T-helper 17 cell (primary cell): ENCODE results near the gene C1orf21. TPM values are rescaled to one million over a fixed set of nuclear protein-coding genes. Genes with fewer than 3 reads are reported as not detected.

Source experiments
- ATAC-seq: fragments of 150-1000 bp; cut with Tn5 transposase; 2 replicates; pipeline ENCODE4 v1.10.0; 2021; ENCODE audit warnings: mild to moderate bottlenecking, moderate library complexity
- DNase-seq, 3 donors: peaks; one replicate each; pipeline versions ENCODE4 v3.0.0 to v3.0.0-alpha.2; 2020 to 2021
- H3K9me3 ChIP-seq: one replicate; pipeline ENCODE4 v1.7.0; 2013; ENCODE audit warnings: low read length, mild to moderate bottlenecking; ENCODE audit not compliant: control insufficient read depth, poor library complexity, severe bottlenecking
- H3K27ac Mint-ChIP-seq: one replicate; pipeline ENCODE4 v1.8.0; 2022; ENCODE audit warnings: mild to moderate bottlenecking, moderate library complexity, mixed read lengths
- H3K27me3 Mint-ChIP-seq: one replicate; pipeline ENCODE4 v1.8.0; 2022; ENCODE audit warnings: mixed read lengths
- H3K36me3 Mint-ChIP-seq: one replicate; pipeline ENCODE4 v1.8.0; 2022; ENCODE audit warnings: low read depth, mixed read lengths
- H3K4me1 Mint-ChIP-seq: one replicate; pipeline ENCODE4 v1.8.0; 2022; ENCODE audit warnings: mild to moderate bottlenecking, mixed read lengths
- H3K4me3 Mint-ChIP-seq: one replicate; pipeline ENCODE4 v1.8.0; 2022; ENCODE audit warnings: mild to moderate bottlenecking, moderate library complexity, mixed read lengths
- total RNA-seq, 4 donors: library from RNA in 2 of 4; stranded (reverse) in 2 of 4; gene quantifications; one replicate each; pipeline ENCODE4 v1.2.3 and lab custom pipeline; 2022 to 2026

Gene C1orf21
- total RNA-seq, 2 donors from 2014 or later, result 0.78 to 1.1 TPM

DNA sequence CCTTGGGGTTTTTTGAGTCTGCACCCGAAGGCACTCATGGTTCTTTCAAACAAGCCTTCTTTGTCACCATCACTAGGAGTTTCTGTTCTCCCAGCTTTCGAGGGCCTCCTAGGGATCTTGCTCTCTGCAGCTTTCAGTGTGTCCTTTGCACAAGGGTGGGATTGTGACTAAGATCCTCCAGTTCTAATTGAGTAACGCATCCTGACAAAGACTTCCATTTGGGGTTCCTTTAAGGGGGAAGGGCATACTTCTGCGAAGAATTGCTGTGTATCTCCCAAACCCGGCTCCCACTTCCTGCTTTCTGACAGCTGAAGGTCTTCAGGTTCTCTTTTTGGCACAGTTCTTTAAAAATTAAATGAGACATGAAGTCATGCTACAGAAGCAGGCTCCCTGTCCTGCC lies 228.5 kb downstream of the C1orf21 start:
- no peaks in the 10 kb centered on the region for H3K9me3 ChIP-seq
- ATAC-seq (no peak), DNase-seq (no peak)
- Mint-ChIP-seq H3K4me3 (no peak overlapping the region), H3K36me3 (no peaks in the 10 kb centered on the region), H3K27ac (no peak overlapping the region), H3K4me1 (peaks cover 4% of the 10 kb centered on the region), H3K27me3 (peaks cover 27% of the 10 kb centered on the region)

DNA sequence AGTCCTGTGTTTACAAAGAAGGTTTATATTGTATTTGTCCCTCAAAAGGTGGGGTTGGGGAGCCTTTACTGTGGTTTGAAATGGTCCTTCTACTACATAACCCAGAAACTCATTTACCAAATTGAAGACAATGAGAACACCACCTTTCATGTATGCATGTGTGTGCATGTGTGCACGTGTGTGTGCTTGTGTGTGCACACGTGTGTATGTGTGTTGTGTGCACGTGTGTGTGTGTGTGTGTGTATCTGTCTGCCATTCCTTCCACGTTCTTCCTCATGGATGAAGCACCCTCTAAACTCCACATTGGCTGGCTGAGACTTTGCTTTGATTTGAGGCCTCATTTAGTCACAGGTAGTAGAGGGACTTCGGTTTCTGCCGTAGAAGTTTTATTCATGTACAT lies 229.7 kb downstream of the C1orf21 start:
- H3K27ac Mint-ChIP-seq, result no peak overlapping the region
- no peaks in the 10 kb centered on the region for H3K36me3 Mint-ChIP-seq
- no peak for DNase-seq
- H3K27me3 Mint-ChIP-seq, result peaks cover 20% of the 10 kb centered on the region
- no peak for ATAC-seq
- H3K4me1 Mint-ChIP-seq, result peaks cover 2% of the 10 kb centered on the region
- H3K9me3 ChIP-seq, result no peaks in the 10 kb centered on the region
- no peak overlapping the region for H3K4me3 Mint-ChIP-seq

DNA sequence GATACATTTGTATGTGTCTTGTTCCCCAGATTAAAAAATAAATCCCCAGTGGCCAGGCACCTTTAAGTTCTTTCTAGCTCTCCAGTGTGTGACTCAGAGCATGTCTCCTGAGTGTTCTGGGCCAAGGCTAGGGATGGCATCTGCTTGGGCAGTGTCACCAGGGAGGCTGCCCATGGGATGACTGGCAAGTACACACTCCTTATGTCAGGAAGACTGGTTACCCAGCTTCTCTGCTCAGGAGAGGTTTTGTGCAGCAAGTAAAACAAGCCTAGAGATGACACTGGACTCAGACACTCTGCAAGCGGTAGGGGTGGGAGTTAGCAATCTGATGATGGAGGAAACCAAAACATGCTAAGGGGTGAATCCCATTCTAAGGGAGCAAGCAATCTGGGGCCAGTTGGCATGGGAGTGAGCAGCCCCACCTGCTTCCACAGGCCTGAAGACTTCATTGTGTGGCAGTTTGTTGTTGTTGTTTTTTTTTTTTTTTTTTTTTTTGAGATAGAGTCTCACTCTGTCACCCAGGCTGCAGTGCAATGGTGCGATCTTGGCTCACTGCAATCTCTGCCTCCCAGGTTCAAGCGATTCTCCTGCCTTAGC lies 230.7 kb downstream of the C1orf21 start:
- Mint-ChIP-seq H3K4me3 (no peak overlapping the region), H3K36me3 (no peaks in the 10 kb centered on the region), H3K4me1 (no peaks in the 10 kb centered on the region), H3K27me3 (peaks cover 20% of the 10 kb centered on the region), H3K27ac (no peak overlapping the region)
- no peaks in the 10 kb centered on the region for H3K9me3 ChIP-seq
- DNase-seq (no peak), ATAC-seq (no peak)

DNA sequence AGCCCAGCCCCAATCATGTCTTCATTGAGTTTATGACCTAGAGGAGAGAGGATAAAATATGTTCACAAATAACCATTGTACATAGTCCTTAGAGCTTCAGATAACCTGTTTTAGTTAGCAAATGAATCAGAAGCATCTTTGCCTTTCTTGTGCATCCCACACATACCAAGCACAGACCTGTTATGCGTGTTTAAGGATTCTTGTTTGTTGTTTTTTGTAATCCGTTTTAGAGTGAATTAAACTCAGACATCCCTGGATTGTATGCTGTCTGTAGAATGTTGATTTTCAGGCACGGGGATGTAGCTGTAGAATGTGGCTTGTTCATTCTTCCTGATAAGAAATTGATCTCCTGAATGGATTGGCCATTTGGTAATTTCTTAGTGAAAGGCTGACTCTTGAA lies 232.0 kb downstream of the C1orf21 start:
- H3K27me3 Mint-ChIP-seq, result peaks cover 29% of the 10 kb centered on the region
- DNase-seq, result no peak
- no peaks in the 10 kb centered on the region for H3K4me1 Mint-ChIP-seq
- no peak overlapping the region for H3K27ac Mint-ChIP-seq
- no peaks in the 10 kb centered on the region for H3K36me3 Mint-ChIP-seq
- no peak overlapping the region for H3K4me3 Mint-ChIP-seq
- no peaks in the 10 kb centered on the region for H3K9me3 ChIP-seq
- ATAC-seq, result no peak

DNA sequence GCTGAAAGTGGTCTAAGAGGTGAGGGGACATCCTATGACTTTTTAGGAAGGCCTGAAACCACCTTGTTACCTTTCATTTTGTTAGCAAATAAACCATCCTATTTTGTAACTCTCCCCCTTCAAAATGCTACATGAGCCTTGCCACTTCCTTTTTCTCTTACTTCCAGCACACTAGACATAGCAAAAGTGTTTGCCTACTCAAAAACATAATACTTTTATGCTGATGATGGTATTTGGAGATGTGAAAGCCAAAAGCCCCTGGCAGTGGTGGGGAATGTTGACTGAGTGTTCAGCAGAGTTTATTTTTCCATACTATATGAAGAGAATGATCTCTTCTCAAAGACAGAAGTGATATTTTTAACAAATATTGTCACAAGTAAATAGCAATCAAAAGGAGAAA lies 233.6 kb downstream of the C1orf21 start:
- DNase-seq (no peak), ATAC-seq (no peak)
- peaks cover 36% of the 10 kb centered on the region for H3K27me3 Mint-ChIP-seq
- no peaks in the 10 kb centered on the region for H3K9me3 ChIP-seq
- no peaks in the 10 kb centered on the region for H3K4me1 Mint-ChIP-seq
- no peak overlapping the region for H3K27ac Mint-ChIP-seq
- H3K36me3 Mint-ChIP-seq, result no peaks in the 10 kb centered on the region
- no peak overlapping the region for H3K4me3 Mint-ChIP-seq

DNA sequence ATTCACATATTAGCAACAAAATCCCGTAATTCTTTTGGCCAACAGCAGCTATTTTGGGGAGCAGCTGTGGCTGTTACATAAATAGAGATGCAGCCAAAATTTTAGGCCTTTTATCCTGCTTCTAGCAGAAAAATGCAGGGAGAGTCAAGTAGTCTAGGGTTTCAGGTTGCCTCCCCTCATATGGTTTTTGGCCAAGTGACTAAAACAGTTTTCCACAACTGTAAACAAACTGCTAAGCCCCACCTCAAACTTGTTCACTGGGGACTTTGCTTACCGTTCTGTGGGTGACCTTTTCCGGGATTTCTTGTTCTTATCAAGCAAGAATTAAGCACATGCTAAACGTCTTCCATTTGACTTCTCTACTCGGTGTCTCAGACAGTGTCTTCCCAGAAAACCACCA lies 234.4 kb downstream of the C1orf21 start:
- H3K36me3 Mint-ChIP-seq, result no peaks in the 10 kb centered on the region
- no peak overlapping the region for H3K27ac Mint-ChIP-seq
- peaks cover 44% of the 10 kb centered on the region for H3K27me3 Mint-ChIP-seq
- DNase-seq (no peak), ATAC-seq (no peak)
- no peaks in the 10 kb centered on the region for H3K4me1 Mint-ChIP-seq
- no peak overlapping the region for H3K4me3 Mint-ChIP-seq
- H3K9me3 ChIP-seq, result no peaks in the 10 kb centered on the region

DNA sequence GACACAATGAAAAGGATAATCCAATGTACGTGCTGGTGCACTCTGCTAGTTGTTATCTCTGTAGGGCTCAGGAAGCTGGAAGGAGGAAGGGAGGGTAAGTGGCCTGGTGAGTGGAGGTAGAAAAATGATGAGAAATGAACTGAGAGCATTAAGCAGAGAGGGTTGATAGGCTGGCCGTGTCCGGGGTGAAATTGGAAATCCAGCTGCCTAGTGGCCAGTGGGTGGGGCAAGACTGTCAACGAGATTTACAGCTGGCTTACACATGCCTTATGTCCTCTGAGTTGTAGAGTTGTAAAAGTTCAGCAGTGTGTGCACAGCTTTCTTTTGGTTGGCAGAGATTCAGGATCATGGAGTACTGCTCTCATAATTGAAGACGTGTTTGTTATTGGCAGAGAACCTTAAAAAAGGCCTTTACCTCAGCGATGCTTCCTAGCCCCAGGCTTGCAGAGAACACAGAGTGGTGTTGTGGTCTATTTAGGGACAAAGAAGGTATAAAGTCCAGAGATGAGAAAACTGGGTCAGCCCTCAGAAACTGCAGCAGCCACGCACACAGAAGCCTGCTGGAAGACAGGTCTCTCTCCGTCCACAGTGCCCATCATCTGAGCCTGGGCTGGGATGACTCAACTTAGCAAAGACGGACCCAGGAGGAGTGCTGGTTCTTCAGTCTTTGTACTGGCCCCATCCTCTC lies 235.5 kb downstream of the C1orf21 start:
- no peak overlapping the region for H3K27ac Mint-ChIP-seq
- no peaks in the 10 kb centered on the region for H3K36me3 Mint-ChIP-seq
- H3K9me3 ChIP-seq, result no peaks in the 10 kb centered on the region
- DNase-seq (no peak), ATAC-seq (no peak)
- H3K4me3 Mint-ChIP-seq, result no peak overlapping the region
- H3K4me1 Mint-ChIP-seq, result no peaks in the 10 kb centered on the region
- H3K27me3 Mint-ChIP-seq, result peaks cover 52% of the 10 kb centered on the region

DNA sequence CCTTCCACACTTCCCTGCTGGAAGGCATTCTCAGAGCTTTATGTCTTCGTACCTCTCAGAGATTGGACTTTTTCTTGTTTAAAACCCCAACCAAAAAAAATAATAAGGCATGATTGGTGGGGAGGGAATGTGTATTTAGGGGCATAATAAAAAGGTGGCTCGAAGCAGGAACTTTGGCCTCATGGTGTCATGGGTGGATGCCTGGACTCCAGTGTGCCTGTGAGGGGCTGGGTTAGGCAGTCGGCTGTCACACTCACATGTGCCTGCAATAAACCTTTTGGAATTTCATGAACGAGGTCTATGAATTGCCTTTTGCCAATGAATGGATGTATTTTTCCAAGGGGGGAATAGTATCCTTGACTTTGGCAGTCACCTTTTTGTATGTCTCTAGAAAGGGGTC lies 236.6 kb downstream of the C1orf21 start:
- no peak for DNase-seq
- H3K9me3 ChIP-seq, result no peaks in the 10 kb centered on the region
- Mint-ChIP-seq H3K4me3 (no peak overlapping the region), H3K4me1 (no peaks in the 10 kb centered on the region), H3K36me3 (no peaks in the 10 kb centered on the region), H3K27me3 (peaks cover 51% of the 10 kb centered on the region), H3K27ac (no peak overlapping the region)
- ATAC-seq, result no peak

DNA sequence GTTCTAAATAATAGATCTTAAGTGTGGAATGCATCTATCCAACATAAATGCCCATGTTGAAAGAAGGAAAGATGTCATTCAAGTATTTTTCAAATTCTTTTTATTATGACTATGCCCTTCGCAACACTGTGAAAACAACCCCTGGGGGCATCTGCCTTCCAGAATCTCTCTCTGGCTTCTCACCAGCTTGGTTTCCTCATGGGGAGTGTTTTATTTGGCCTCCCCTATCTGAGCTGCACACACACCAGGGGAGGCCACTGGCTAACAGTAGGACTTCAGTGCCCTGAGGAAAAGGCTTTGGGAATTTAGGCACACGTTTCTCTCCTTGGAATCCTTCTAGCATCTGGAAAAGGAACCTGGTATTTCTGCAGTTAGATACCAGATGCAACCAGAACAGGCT lies 237.2 kb downstream of the C1orf21 start:
- Mint-ChIP-seq H3K4me3 (no peak overlapping the region), H3K4me1 (no peaks in the 10 kb centered on the region), H3K27me3 (peaks cover 50% of the 10 kb centered on the region), H3K36me3 (peaks cover 2% of the 10 kb centered on the region), H3K27ac (no peak overlapping the region)
- ATAC-seq, result no peak
- DNase-seq, result no peak
- H3K9me3 ChIP-seq, result no peaks in the 10 kb centered on the region

DNA sequence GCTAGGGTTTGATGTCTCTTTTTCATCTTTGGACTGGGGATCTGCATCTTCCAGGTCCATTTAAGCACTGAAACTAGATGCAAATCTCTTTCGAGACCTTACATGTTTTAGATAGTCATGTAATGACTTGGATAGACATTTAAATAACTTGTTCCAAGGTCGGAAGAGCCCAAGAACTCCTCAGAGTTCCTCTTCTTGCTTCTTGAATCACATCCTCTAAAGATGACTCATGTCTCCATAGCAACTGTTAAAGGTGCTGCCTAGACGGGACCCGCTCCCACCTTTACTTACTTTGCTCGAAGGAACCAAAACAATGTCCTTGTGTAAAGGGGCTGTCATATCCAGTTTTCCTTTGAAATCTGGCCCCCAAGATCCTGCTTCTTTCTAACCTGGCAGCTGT lies 237.8 kb downstream of the C1orf21 start:
- Mint-ChIP-seq H3K27me3 (peaks cover 50% of the 10 kb centered on the region), H3K4me1 (no peaks in the 10 kb centered on the region), H3K4me3 (no peak overlapping the region), H3K36me3 (peaks cover 3% of the 10 kb centered on the region), H3K27ac (no peak overlapping the region)
- no peak for ATAC-seq
- DNase-seq, result no peak
- H3K9me3 ChIP-seq, result no peaks in the 10 kb centered on the region

DNA sequence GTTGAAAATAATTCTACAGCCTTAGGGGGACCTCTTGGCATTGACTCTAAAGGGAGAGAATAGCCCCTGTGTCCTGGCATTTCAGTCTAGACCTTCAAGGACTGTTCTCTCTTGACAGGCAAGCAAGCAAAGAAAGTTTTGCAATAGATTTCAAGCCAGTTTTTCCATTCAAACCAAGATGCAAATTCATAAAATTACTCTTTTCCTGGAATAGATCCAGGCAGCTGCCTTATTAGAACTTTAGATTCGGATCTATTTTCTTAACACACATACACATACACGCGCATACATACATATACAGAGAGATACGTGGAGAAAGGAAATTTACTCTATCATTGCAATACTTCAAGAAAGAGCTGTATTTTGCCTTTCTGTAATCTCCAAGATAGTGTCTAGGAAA lies 238.4 kb downstream of the C1orf21 start:
- H3K27me3 Mint-ChIP-seq, result peaks cover 50% of the 10 kb centered on the region
- no peaks in the 10 kb centered on the region for H3K9me3 ChIP-seq
- ATAC-seq, result no peak
- peaks cover 3% of the 10 kb centered on the region for H3K36me3 Mint-ChIP-seq
- no peak overlapping the region for H3K27ac Mint-ChIP-seq
- no peak overlapping the region for H3K4me3 Mint-ChIP-seq
- H3K4me1 Mint-ChIP-seq, result no peaks in the 10 kb centered on the region
- DNase-seq, result no peak

DNA sequence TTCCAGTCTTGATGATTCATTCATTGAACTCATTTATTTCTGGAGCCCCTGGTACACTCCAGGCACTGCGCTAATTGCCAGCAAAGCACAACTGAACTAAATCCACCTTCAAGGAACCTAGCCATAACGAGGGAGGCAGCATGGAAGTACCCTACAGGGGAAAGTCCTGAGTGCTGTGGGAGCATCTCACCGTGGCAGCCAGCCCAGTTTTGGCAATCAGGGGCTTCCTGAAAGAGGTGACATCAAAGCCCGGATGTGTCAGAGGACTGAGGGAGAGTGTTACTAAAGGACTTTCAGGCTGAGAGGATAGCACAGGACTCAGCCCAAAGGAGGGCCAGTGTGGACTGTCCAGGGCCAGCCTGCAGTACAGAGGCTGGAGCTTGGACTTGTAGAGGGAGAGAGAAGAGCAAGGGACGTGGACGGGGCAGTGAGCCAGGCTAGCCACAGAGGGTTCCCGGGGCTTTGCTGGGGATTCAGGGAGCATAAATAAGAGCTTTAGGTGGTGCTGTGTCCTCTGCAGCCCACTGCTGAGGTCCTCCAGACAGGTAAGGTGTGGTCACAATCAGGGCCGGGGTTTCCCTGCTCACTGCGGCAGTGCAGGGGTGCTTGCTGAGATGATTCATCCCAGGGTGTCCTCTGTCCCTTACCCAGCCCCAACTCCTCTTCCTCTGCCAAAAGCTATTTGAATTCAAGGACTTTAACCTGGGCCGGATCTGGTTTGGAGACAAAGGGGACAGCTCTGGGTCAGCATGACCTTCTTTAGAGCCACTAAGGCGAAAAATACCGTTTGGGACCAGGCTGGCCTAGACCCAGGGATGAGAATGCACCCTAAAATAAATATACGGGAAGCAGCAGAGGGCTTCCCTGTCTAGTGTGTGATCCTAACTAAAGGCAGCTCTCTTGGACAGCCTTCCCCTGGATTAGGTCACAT lies 239.5 kb downstream of the C1orf21 start:
- H3K9me3 ChIP-seq, result no peaks in the 10 kb centered on the region
- Mint-ChIP-seq H3K4me1 (no peaks in the 10 kb centered on the region), H3K27ac (no peak overlapping the region), H3K27me3 (peaks cover 50% of the 10 kb centered on the region), H3K36me3 (peaks cover 3% of the 10 kb centered on the region), H3K4me3 (no peak overlapping the region)
- ATAC-seq, result no peak
- DNase-seq, result no peak

DNA sequence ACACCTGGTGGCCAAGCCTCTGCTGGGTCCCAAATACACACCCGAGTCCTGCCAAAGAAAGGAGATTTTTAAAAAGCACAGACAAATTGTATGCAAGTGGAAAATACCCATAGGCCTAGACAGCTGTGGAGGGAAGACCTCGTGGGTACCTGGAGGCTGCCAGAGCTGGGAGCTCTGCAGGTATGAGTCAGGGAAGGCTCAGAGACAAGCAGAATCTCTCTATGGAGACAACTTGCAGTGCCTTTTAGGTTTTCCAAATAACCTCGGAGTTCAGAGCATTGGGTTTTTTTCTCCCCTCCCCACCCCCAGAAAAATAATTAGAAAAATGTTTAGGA lies 240.1 kb downstream of the C1orf21 start:
- no peak for ATAC-seq
- no peak for DNase-seq
- H3K36me3 Mint-ChIP-seq, result peaks cover 3% of the 10 kb centered on the region
- H3K4me3 Mint-ChIP-seq, result no peak overlapping the region
- no peak overlapping the region for H3K27ac Mint-ChIP-seq
- H3K4me1 Mint-ChIP-seq, result no peaks in the 10 kb centered on the region
- H3K9me3 ChIP-seq, result no peaks in the 10 kb centered on the region
- H3K27me3 Mint-ChIP-seq, result peaks cover 50% of the 10 kb centered on the region
